K562 (cell line): ENCODE data around the gene PPP1R14B. TPM values are rescaled to one million over a fixed set of nuclear protein-coding genes. Genes with fewer than 3 reads are reported as not detected.
A peak's percentile ranks its signal among the peaks of the same experiment; 100 is the strongest.

Source experiments
- CBFA2T3 ChIP-seq: fragments of 450-650 bp; IDR thresholded peaks from 2 replicates; pipeline ENCODE4 v1.6.1; 2017
- CBX5 ChIP-seq: IDR thresholded peaks from 2 replicates; pipeline ENCODE4 v1.6.1; 2014; ENCODE audit warnings: low read depth, borderline replicate concordance
- FIP1L1 ChIP-seq: fragments of 200-400 bp; formaldehyde crosslinking; IDR thresholded peaks from 2 replicates; pipeline ENCODE4 v1.6.1; 2018; ENCODE audit warnings: mild to moderate bottlenecking, low read depth, low read length; ENCODE audit not compliant: poor library complexity, severe bottlenecking
- GABPA ChIP-seq: fragments of 200-800 bp; sonication (Bioruptor generic); conservative IDR thresholded peaks from 2 replicates; pipeline ENCODE4 v1.6.1; 2016; ENCODE audit warnings: low read depth, missing genetic modification characterization, missing compliant biosample characterization
- PHB2 ChIP-seq: fragments of 450-650 bp; IDR thresholded peaks from 2 replicates; pipeline ENCODE4 v1.6.1; 2017; ENCODE audit warnings: low read depth
- PHF21A ChIP-seq: fragments of 450-650 bp; IDR thresholded peaks from 2 replicates; pipeline ENCODE4 v1.6.1; 2017; ENCODE audit warnings: low read depth, borderline replicate concordance
- POU5F1 ChIP-seq: fragments of 150-350 bp; IDR thresholded peaks from 2 replicates; pipeline ENCODE4 v1.6.1; 2014; ENCODE audit warnings: borderline replicate concordance, low read length, low read depth, mild to moderate bottlenecking; ENCODE audit not compliant: partially characterized antibody
- PURB ChIP-seq: sonication (generic); formaldehyde crosslinking; IDR thresholded peaks from 2 replicates; pipeline ENCODE4 v1.9.0; 2021; ENCODE audit warnings: low read depth, mild to moderate bottlenecking, missing genetic modification reagents
- SIN3B ChIP-seq: fragments of 450-650 bp; IDR thresholded peaks from 2 replicates; pipeline ENCODE4 v1.6.1; 2017; ENCODE audit warnings: low read depth, mild to moderate bottlenecking, moderate library complexity
- STAG1 ChIP-seq: sonication (generic); formaldehyde crosslinking; IDR thresholded peaks from 2 replicates; pipeline ENCODE4 v1.5.0; 2020; ENCODE audit warnings: missing genetic modification reagents, borderline replicate concordance
- TBP ChIP-seq: optimal IDR thresholded peaks from 2 replicates; pipeline ENCODE3; 2011; ENCODE audit warnings: low read depth, low read length, improper control_type of control experiment
- TCF7 ChIP-seq: sonication (generic); IDR thresholded peaks from 2 replicates; pipeline ENCODE4 v1.6.1; 2016; ENCODE audit warnings: antibody characterized with exemption, borderline replicate concordance
- TOE1 ChIP-seq, 2 experiments: fragments of 450-650 bp in 1 of 2; sonication (generic) in 1 of 2; formaldehyde crosslinking in 1 of 2; IDR thresholded peaks; 2 replicates each; pipeline versions ENCODE4 v1.7.1 to v1.8.0; 2016 to 2022; ENCODE audit warnings: borderline replicate concordance in 2 of 2, mild to moderate bottlenecking in 2 of 2, antibody characterized with exemption in 1 of 2, inconsistent platforms in 1 of 2, low read depth in 1 of 2, missing genetic modification reagents in 1 of 2, moderate library complexity in 1 of 2
- YY1 ChIP-seq, 3 experiments: IDR thresholded peaks; 2 replicates each; pipeline ENCODE4 v1.6.1; 2011; ENCODE audit warnings: low read length in 2 of 3, mild to moderate bottlenecking in 2 of 3, moderate library complexity in 2 of 3, borderline replicate concordance in 1 of 3, control low read depth in 1 of 3, low read depth in 1 of 3; ENCODE audit not compliant: insufficient read depth in 3 of 3, insufficient replicate concordance in 2 of 3, control insufficient read depth in 1 of 3, insufficient read length in 1 of 3; ENCODE audit errors: extremely low read depth in 1 of 3
- ZFP30 ChIP-seq: fragments of 250-450 bp; sonication (Bioruptor Pico); IDR thresholded peaks from 2 replicates; pipeline ENCODE4 v1.8.0; 2022; ENCODE audit warnings: moderate library complexity, mild to moderate bottlenecking, inconsistent platforms, borderline replicate concordance
- ZKSCAN8 ChIP-seq: fragments of 200-800 bp; sonication (Bioruptor generic); IDR thresholded peaks from 2 replicates; pipeline ENCODE4 v1.6.1; 2016; ENCODE audit warnings: missing genetic modification characterization, missing compliant biosample characterization
- ZNF551 ChIP-seq: fragments of 250-450 bp; sonication (Bioruptor Pico); IDR thresholded peaks from 2 replicates; pipeline ENCODE4 v1.5.0; 2021; ENCODE audit warnings: mild to moderate bottlenecking, moderate library complexity
- ZNF586 ChIP-seq: fragments of 450-650 bp; formaldehyde crosslinking; conservative IDR thresholded peaks from 2 replicates; pipeline ENCODE4 v1.4.0; 2020; ENCODE audit warnings: mild to moderate bottlenecking, moderate library complexity
- ZNF717 ChIP-seq: fragments of 250-450 bp; sonication (Bioruptor Pico); IDR thresholded peaks from 2 replicates; pipeline ENCODE4 v1.5.0; 2021
- polyA plus RNA-seq, 8 experiments: library from polyadenylated mRNA; depleted of rRNA in 4 of 8; stranded (reverse) in 5 of 8; unstranded in 3 of 8; fragments of >200 nt; fragmentation: Nextera tagmentation in 2 of 8; fragmentation: Illumina TruSeq in 1 of 8; extraction: Ambion mirVana in 2 of 8; extraction: Trizol in 1 of 8; gene quantifications; 2 replicates each; pipeline versions ENCODE4 v1.2.1 to v1.2.3, GENCODE V29; 2011 to 2014; ENCODE audit warnings: inconsistent platforms in 1 of 8, missing spikeins in 1 of 8
- total RNA-seq, 7 experiments: library from RNA; depleted of rRNA in 6 of 7; stranded (reverse); fragments of >200 nt in 6 of 7; fragmentation: Illumina TruSeq in 2 of 7; extraction: Trizol in 2 of 7; gene quantifications; 2 replicates each; pipeline versions ENCODE4 v1.2.1 to v1.2.3, GENCODE V29; 2011 to 2021; ENCODE audit warnings: low replicate concordance in 1 of 7
- TF ChIP-seq, protein P1 (sequence below): fragments of 250-450 bp; sonication (Bioruptor Pico); IDR thresholded peaks from 2 replicates; pipeline ENCODE4 v1.8.0; 2022; ENCODE audit warnings: moderate library complexity, mild to moderate bottlenecking, inconsistent platforms
- TF ChIP-seq, protein P2 (sequence below): fragments of 250-450 bp; sonication (Bioruptor Pico); IDR thresholded peaks from 2 replicates; pipeline ENCODE4 v1.5.0; 2021; ENCODE audit warnings: mild to moderate bottlenecking, moderate library complexity
- TF ChIP-seq, protein P3 (sequence below): sonication (generic); formaldehyde crosslinking; IDR thresholded peaks from 2 replicates; pipeline ENCODE4 v1.8.0; 2023; ENCODE audit warnings: mild to moderate bottlenecking, missing genetic modification reagents

The PPP1R14B gene
- total and polyA plus RNA-seq, 9 of the 15 experiments (the other 6 are each of a cell fraction or from before 2014, with no cell fraction given), result 7.7 to 566 (median 212) TPM

- no peak for TF ChIP-seq ZNF717 (CRISPR knock-in tag)
- TF ChIP-seq TOE1 (IDR thresholded peaks at IDR 0.05; ENCODE audit: borderline replicate concordance), result no peak; the same call in 1 of the 2 replicates
- no peak for TF ChIP-seq TOE1 (CRISPR knock-in tag; IDR thresholded peaks at IDR 0.05; ENCODE audit: borderline replicate concordance, low read depth)
- TF ChIP-seq PHB2, result no peak
- peak; percentile 32 to 81 (median 79) for TF ChIP-seq YY1 (IDR thresholded peaks at IDR 0.05; ENCODE audit: borderline replicate concordance in 1 of 3, control insufficient read depth in 1 of 3, extremely low read depth in 1 of 3, insufficient read depth in 3 of 3, insufficient read length in 1 of 3, insufficient replicate concordance in 2 of 3, low read depth in 1 of 3, low read length in 2 of 3)
- TF ChIP-seq, protein P1, sequence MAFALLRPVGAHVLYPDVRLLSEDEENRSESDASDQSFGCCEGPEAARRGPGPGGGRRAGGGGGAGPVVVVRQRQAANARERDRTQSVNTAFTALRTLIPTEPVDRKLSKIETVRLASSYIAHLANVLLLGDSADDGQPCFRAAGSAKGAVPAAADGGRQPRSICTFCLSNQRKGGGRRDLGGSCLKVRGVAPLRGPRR (CRISPR knock-in tag), result no peak
- TF ChIP-seq TCF7, result peak; percentile 34; the same call in 1 of the 2 replicates
- TF ChIP-seq POU5F1, result no peak
- TF ChIP-seq SIN3B, result no peak
- TF ChIP-seq, protein P2, sequence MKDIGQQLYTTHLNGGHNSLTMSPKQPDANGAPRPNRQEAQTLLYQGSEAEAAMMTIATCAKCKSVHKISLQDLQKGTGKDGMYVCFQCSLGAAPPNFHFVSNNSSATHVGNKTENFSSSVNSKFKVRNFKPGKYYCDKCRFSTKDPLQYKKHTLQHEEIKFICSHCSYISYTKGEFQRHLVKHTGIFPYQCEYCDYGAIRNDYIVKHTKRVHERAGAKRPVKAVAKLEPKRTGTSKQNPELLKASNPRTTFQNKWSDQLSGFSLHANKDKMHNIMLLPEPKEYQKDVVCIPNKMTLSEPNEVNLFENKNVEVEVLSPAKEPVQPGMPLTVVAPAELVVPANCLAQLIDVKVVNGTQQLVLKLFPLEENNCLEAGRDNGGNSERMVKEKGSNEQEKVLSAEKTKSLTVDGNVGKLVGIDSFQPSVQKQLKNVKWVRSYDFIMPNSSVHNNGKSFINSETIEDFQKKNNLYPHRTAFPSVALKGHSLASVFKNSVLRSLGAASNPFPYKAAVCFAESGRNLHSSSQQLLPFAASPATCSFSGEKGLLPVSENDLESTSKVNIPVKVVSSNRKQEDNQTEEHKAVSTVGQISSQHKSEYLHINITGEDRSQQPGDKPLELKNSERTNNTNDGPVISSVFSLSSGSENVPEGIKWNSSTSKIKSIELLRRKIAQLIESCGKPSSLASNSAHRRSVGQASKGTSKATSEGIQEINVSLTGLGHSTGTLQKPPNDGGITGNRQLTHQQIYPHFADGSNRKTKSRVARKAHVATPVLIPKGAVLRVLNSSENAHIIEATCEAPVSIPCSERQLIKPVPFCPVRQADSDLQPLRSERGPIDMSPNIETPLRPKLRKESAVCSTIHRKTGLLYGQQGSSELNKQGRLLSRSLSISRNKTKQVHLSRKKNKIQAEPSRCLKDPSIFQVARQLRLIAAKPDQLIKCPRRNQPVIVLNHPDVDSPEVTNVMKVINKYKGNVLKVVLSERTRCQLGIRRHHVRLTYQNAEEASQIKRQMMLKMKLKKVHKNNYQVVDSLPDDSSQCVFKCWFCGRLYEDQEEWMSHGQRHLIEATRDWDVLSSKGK (CRISPR knock-in tag), result no peak
- no peak for TF ChIP-seq PHF21A
- TF ChIP-seq TBP, result peak; percentile 88
- TF ChIP-seq, protein P3, sequence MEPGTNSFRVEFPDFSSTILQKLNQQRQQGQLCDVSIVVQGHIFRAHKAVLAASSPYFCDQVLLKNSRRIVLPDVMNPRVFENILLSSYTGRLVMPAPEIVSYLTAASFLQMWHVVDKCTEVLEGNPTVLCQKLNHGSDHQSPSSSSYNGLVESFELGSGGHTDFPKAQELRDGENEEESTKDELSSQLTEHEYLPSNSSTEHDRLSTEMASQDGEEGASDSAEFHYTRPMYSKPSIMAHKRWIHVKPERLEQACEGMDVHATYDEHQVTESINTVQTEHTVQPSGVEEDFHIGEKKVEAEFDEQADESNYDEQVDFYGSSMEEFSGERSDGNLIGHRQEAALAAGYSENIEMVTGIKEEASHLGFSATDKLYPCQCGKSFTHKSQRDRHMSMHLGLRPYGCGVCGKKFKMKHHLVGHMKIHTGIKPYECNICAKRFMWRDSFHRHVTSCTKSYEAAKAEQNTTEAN, result no peak
- no peak for TF ChIP-seq ZFP30 (CRISPR knock-in tag)
- no peak for TF ChIP-seq PURB (CRISPR knock-in tag)
- TF ChIP-seq CBX5, result no peak
- no peak for TF ChIP-seq FIP1L1
- no peak for TF ChIP-seq ZNF551
- no peak for TF ChIP-seq STAG1
- TF ChIP-seq GABPA, result peak; percentile 89
- TF ChIP-seq ZKSCAN8 (CRISPR knock-in tag), result no peak; the same call in 1 of the 2 replicates
- no peak for TF ChIP-seq ZNF586 (CRISPR knock-in tag)
- peak; percentile 84 for TF ChIP-seq CBFA2T3
Observed at GRCh38 chr11:64207256-64208085, 39.3 kb downstream of the PPP1R14B start (continued).
